AG08396 (cell line): ENCODE results near the gene BOLA3.
"Not testable (repeated sequence)": the region's sequence is repeated elsewhere in the genome, so short reads cannot be mapped to it uniquely, and the experiment has no call there.

Experiments
- DNase-seq: peaks from one replicate; pipeline ENCODE4 v3.0.0; 2012; ENCODE audit warnings: low spot score, mixed read lengths

BOLA3 gene

GRCh38 chr2:74147727-74148456 lies at the start of gene BOLA3:
Gene BOLA3, minus strand, starts transcription at chr2:74147912. Its CDS starts 38 bp downstream, at chr2:74147874.
- DNase-seq: peak; percentile 97

- DNase-seq: no peak
Observed at GRCh38 chr2:74197049-74197448, 49.3 kb upstream of the BOLA3 start.

GRCh38 chr2:74194799-74195198 lies 47.1 kb upstream of the BOLA3 start:
- no peak for DNase-seq

- DNase-seq: no peak
Observed at GRCh38 chr2:74191596-74192380, 44.1 kb upstream of the BOLA3 start.

- no peak for DNase-seq
Observed at GRCh38 chr2:74188696-74189095, 41.0 kb upstream of the BOLA3 start.

- peak; percentile 73 for DNase-seq
Observed at GRCh38 chr2:74188018-74188601, 40.4 kb upstream of the BOLA3 start.

GRCh38 chr2:74186706-74187105 lies 39.0 kb upstream of the BOLA3 start:
- not testable (repeated sequence) for DNase-seq

GRCh38 chr2:74186038-74186437 lies 38.3 kb upstream of the BOLA3 start:
- no peak for DNase-seq

GRCh38 chr2:74183878-74184277 lies 36.2 kb upstream of the BOLA3 start:
- DNase-seq: no peak

- no peak for DNase-seq
Observed at GRCh38 chr2:74181739-74182138, 34.0 kb upstream of the BOLA3 start.

- DNase-seq: no peak
Observed at GRCh38 chr2:74179063-74179865, 31.6 kb upstream of the BOLA3 start.

GRCh38 chr2:74178211-74179062 lies 30.7 kb upstream of the BOLA3 start, which contains the start of gene MOB1A:
Gene MOB1A, minus strand, starts transcription at chr2:74178879. Its CDS starts 205 bp downstream, at chr2:74178674.
- peak; percentile 98 for DNase-seq

- no peak for DNase-seq
Observed at GRCh38 chr2:74177696-74178095, 30.0 kb upstream of the BOLA3 start.

- no peak for DNase-seq
Observed at GRCh38 chr2:74174909-74175308, 27.2 kb upstream of the BOLA3 start.

GRCh38 chr2:74168739-74169138 lies 21.0 kb upstream of the BOLA3 start:
- DNase-seq: no peak

- no peak for DNase-seq
Observed at GRCh38 chr2:74164761-74165160, 17.0 kb upstream of the BOLA3 start.

- no peak for DNase-seq
Observed at GRCh38 chr2:74162951-74163350, 15.2 kb upstream of the BOLA3 start.

- no peak for DNase-seq
Observed at GRCh38 chr2:74155830-74156229, 8.1 kb upstream of the BOLA3 start.

- DNase-seq: no peak
Observed at GRCh38 chr2:74152954-74153353, 5.2 kb upstream of the BOLA3 start.

- no peak for DNase-seq
Observed at GRCh38 chr2:74149570-74150319, 2.0 kb upstream of the BOLA3 start.

GRCh38 chr2:74149247-74149525 lies 1.5 kb upstream of the BOLA3 start:
- DNase-seq: no peak
